HG03196 (cell line): ENCODE results near the gene ARAP2.

ENCODE experiments used
- ATAC-seq: cut with Tn5 transposase; IDR thresholded peaks from one replicate; pipeline ENCODE4 v1.9.1; 2021; ENCODE audit not compliant: unreplicated experiment

The ARAP2 gene

DNA sequence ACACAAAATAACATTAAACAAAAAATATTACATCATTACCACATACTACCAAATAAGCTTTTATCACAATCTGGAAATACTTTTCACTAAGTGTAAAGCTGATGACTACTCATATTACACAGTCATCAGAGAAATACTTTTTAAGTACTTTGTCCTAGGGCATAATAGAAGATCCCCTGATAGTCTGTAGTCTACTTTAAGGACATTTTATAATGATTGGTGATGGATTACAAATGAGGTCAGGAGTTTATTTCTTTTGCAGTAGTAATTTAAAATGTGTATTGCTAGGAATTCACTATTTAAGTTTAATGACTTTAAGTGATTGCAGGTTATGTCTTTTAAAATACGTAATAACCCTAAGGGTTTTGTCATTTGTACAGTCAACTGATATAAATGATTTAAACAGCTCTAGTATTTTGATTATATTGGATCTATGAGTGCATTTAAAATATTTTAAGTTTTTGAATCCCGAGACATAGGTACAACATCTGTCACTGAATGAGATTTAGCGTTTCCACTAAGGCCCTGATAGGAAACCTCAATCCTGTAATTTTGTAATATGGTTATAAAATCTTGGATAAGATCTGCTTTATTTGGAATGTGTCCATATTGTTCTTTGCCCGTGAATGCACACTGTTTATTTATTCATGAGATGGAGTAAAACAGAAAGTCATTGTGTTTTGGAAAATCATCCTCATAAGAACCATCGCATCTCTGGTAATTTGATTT, 189.5 kb downstream of the ARAP2 start:
- ATAC-seq: no peak

GRCh38 chr4:36053930-36054329, 190.4 kb downstream of the ARAP2 start:
- no peak for ATAC-seq

DNA sequence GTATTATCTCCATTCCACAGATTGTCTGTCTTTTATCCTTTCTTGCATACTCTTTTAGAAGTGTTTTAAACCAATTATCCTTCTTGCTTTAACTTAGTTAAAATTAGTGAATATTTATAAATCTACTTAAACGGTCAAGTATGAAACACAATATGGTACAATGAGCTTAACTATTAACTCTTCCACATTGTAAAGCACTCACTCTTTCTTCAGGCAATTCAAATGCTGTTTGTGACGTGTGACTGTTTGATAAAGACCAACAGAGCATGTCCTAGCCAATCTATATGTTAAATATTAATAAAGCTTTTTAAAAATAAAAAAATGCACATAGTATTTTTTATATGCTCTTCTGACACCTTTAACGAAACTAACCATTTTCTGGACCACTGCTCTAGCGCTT, 192.7 kb downstream of the ARAP2 start:
- no peak for ATAC-seq

GRCh38 chr4:36046026-36046425, 198.3 kb downstream of the ARAP2 start:
- ATAC-seq: no peak

- no peak for ATAC-seq
Observed at GRCh38 chr4:36043901-36044300, 200.4 kb downstream of the ARAP2 start.

DNA sequence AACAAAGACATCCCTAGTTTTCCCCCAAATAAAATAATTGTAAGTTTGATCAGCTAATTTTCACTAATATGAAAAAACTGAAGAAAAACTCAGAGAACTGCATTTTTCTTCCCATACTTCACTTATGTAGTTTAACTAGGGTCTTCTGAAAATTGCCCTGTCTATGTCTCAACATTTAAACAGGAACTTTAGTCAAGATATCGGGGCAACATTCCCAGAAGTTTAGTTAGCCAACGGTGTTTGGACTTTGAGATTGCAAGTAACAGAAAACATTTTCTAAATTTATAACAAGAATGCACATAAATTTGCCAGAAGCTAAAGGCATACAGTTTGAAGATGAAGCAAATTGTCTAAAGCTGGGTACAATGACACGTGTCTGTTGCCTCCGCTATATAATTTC, 201.1 kb downstream of the ARAP2 start:
- ATAC-seq: no peak

- no peak for ATAC-seq
Observed at GRCh38 chr4:36042122-36042970, 202.0 kb downstream of the ARAP2 start.

DNA sequence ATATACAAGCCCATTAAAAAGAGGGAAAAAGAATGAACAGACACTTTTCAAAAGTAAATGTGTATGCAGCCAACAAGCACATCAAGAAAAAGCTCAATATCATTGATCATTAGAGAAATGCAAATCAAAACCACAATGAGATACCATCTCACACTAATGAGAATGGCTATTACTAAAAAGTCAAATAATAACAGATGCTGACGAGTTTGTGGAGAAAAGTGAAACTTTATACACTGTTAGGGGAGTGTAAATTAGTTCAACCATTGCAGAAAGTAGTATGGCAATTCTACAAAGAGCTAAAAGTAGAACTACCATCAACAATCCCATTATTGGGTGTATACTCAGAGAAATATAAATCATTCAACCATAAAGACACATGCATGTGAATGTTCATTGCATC, 203.0 kb downstream of the ARAP2 start:
- ATAC-seq: no peak

GRCh38 chr4:36039026-36039425, 205.3 kb downstream of the ARAP2 start:
- ATAC-seq: no peak

DNA sequence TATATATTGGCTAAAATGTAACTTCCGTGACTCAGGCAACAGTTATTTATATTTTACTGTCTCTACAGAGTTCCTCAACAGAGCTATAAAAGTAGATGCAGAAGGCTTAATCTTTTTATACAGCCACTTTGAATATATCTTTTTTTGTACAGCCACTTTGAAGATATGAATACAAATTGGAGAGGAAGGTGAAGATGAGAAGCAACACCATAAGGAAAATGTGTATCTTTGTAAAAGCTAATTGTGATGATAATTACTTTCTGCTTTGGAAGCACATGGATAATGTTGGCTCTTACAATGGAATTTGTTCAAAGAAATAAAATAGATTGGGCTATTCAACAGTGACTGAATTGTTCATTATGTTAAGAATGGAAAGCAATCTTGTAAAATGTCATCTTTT, 205.8 kb downstream of the ARAP2 start:
- no peak for ATAC-seq

GRCh38 chr4:36037127-36037526, 207.2 kb downstream of the ARAP2 start:
- ATAC-seq: no peak

- ATAC-seq: no peak
Observed at GRCh38 chr4:36029951-36030350, 214.4 kb downstream of the ARAP2 start.

DNA sequence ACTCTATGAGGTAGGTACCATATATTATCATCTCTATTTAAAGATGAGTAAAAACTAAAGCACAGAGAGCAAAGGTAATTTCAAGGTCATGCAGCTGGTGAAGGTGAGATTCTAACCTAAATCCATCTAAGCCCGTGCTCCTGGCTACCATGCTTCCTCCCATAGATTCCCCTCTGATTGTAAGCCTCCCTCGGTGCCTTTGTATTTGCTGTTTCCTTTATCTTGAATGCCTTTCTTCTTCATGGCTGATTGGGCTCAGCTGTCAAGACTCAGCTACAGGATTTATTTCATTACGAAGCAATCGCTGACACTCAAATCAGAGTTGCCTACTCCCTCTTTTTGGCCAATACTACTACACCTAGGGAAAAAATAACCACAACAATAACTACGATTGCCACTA, 217.1 kb downstream of the ARAP2 start:
- no peak for ATAC-seq

DNA sequence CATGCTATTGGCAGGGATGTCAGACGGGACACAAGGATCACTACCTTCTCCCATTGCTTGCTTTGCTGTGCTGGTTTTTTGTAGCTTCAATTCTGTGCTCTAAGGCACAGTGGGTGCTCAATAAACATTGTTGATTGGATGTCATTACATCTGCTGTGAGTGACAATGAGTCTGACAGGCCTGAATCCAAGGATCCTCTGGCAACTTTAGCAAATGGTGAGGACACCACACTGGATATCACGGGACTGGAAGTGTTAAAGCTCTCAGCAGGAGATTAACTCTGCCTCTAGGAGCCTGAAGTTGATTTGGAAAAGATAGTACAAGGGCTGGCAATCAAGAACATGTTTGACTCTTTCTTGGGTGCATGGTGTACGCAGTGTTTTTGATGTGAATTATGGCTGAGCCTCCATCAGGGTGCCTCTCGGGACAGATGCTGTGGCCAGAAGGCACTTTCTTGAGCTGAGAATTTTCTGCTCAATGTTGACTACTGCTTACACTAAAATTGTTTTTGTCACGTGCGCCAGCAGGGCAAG, 217.9 kb downstream of the ARAP2 start:
- ATAC-seq: no peak

DNA sequence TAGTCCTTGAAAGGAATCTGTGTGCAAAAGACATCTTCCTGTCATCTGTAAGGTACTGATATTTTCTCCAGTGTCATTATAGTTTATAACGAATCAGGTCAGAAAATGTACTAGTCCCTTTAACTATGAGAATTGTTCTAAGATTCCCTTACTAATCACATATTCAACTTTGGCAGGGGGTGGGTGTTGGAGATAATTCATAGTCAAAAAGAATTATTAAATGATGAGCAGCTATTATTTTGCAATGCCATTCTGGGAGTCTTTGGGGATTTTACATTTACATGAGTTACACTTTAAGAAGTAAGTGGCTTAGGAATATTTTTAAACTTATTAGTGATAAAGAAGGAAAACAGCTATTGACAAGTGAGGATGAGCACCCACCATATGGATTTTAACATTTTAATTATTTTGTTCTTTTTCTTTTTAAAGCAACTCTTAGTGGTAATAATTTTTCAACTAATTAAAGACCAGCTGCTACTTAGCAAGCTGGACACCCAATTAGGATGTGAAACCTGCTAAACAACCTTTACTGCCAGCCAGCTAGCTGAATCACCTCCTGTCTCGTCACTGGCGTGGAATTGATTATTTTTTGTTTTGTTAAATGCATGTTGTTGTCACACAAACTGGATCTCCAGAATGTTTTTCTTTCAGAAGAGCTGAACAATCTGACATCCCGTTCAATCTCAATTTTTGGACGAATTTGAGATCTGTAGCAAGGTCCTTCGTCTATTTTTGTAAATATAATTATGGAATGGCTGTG, 219.2 kb downstream of the ARAP2 start:
- ATAC-seq: no peak

GRCh38 chr4:36020351-36020750, 224.0 kb downstream of the ARAP2 start:
- no peak for ATAC-seq
